ENCODE results near the gene BBIP1.

The BBIP1 gene

GRCh38 chr10:110863361-110863760 lies 55.6 kb downstream of the BBIP1 start:
- DNase-seq (ENCODE audit: low spot score): no peak

DNA sequence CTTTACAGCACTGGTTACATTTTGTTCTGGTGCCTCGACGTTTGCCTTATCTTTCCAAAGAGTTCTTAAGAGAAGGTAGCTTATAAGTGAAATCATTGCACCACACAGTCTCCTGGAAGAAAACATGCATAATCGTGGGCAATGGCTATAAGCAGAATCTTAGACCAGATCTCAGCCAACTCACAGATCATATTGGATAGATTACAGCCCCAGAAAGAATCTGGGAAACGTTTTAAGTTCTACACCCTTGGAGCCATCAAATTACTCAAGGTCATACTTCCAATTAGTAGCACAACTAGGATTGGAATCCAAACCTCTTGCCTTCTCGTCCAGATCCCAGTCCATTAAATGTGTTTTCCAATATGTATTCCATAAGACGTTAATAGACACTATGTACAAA lies 56.0 kb downstream of the BBIP1 start:
- no peak for DNase-seq (ENCODE audit: low spot score)

- no peak for DNase-seq (ENCODE audit: low spot score)
Measured at GRCh38 chr10:110861930-110862649, 56.9 kb downstream of the BBIP1 start.

DNA sequence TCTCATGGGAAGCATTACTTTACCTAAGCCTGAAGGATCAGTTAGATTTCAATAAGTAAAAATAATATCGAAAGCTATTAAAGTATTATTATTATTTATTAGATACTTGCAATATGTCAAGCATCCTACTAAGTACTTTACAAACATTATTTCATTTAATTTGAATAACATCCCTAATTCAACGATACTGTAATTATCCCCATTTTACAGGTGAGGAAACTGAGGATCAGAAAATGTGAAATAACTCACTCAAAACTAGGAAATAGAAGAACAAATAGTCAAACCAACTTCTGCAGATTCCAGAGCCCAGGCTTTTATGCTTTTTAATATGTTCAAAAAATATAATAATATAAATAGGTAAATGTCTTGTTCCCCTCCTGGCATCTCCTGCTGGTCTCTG lies 57.5 kb downstream of the BBIP1 start:
- no peak for DNase-seq (ENCODE audit: low spot score)

DNA sequence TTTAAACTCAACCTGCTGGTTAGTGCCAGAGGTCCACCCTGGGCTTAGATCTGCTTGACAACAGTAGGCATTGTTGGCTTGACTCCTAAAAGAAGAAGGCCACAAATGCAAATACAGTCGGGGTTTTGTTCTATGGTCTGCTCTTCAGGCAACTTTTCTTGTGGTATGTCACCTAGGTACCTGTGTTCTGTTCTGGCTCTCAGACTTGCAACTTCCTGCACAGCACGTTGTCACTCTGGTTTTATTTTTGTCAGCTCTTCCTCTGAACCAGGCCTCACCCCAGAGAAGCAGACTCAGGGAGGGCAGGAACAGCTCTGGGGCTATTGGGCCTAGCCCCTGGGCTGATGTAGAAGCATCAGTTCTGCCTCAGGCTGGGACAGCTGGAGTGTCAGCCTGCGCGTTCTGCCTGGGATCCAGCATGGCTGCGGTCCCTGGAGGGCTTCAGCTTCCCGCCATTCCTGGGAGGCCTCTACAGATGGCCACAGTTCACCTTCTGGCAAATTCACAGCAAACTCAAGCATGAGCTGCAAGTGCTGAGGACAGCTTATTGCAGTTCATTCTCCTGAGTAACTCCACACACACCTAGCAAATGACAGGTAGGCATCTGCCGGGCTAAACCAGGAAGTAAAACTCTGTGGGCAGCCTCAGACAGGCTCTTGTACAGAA lies 58.3 kb downstream of the BBIP1 start:
- DNase-seq (ENCODE audit: low spot score): no peak

- DNase-seq (ENCODE audit: low spot score): no peak
Measured at GRCh38 chr10:110859973-110860376, 59.0 kb downstream of the BBIP1 start.

GRCh38 chr10:110859206-110859972 lies 59.6 kb downstream of the BBIP1 start:
- DNase-seq (ENCODE audit: low spot score): no peak

- no peak for DNase-seq (ENCODE audit: low spot score)
Measured at GRCh38 chr10:110858297-110858934, 60.6 kb downstream of the BBIP1 start.

DNA sequence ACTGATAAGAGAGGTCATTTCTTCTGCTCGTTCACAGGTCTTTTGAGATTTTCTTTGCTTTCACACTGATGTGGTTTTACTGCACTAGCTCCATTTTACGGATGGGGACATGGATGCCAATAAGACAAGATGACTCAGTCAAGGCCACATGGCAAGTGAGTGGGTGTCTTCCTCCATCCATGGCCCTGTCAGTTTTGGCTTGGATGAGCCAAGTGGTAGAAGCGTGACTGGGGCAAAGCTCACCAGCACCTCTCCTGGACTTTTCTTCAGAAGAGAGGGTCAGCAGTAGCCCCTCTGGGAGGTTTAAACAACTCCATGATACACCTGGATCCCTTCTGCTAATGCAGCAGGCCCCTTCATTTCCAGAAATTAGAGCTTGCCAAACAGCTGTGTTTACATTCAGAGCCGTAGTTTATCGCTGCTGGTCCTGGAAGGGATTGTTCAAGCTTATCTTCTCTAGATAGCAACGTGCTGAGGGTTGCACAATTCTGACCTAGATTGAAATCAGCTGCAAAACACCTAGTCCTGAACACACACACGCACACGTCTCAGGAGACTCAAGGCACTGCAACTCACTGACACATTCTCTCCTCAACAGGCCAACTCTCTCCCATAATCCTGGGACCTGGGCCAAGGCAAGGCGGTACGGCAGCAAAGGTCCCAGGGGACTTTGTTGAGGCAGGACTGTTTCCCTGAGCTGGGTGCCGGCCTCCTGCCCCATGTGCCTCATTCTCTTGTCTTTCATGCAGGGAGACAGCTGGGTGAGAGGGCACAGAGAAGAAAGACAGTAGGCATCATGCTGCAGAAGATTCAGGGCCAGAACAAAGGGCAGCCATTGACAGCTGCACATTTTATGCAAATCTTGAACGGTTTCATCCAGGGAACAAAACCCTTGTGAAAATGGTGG lies 61.5 kb downstream of the BBIP1 start:
- no peak for DNase-seq (ENCODE audit: low spot score)

DNA sequence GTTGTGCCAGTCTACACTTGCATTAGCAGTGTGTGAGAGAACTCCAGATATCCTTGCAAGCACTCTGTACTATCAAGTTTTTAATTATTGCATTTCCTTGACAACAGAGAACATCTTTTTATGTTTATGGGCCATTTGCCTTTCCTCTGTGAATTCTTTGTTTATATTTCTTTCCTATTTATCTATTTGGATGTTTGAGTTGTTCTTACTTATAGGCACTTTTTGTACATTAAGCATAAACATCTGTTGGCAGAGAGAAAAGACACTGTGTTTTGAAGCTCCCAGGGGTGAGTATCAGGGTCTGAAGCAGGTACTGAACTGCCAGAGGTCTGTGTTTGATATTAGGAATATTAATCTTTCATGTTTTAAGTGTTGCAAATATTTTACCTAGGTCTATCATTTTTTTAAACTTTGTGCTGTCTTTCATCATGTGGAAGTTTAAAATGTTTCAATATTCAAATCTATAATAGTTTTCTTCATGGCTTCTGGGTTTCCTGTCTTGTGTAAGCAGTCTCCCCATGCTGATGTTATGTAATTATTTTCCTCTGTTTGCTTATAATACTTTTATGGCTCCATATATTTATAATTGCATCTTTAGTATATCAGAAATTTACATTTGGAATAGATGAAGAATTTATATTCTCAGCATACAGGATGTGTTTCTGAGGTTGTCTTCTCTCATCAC lies 64.9 kb downstream of the BBIP1 start:
- DNase-seq (ENCODE audit: low spot score): no peak

DNA sequence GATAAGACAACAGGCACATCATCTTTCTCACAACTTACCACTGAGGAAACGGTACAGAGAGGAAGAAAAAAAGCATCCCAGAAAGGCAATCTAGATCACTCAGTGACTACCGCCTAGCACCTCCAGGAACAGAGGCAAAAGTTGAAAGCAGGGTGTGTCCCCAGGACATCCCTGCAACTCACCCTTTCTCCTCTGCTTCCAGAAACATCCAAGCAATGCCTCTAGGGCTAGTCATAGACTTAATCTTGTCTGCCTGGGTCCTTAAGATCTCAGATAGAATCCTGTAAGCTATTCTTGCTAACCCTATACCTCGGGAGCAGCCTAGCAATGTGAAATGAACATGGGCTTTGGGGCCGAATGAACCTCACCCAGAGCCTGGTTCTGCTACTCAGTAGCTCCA lies 66.0 kb downstream of the BBIP1 start:
- DNase-seq (ENCODE audit: low spot score): no peak

- no peak for DNase-seq (ENCODE audit: low spot score)
Measured at GRCh38 chr10:110852255-110852896, 66.6 kb downstream of the BBIP1 start.

GRCh38 chr10:110851020-110851612 lies 67.9 kb downstream of the BBIP1 start:
- no peak for DNase-seq (ENCODE audit: low spot score)

- DNase-seq (ENCODE audit: low spot score): no peak
Measured at GRCh38 chr10:110850099-110850498, 68.9 kb downstream of the BBIP1 start.

Measured in ecto neural progenitor cell (in vitro differentiated cells).